Measurements from ENCODE around the gene MOB4. TPM values are rescaled to one million over a fixed set of nuclear protein-coding genes. Genes with fewer than 3 reads are reported as not detected.

MOB4 gene
- polyA plus RNA-seq, 1 experiment: 58.9 TPM

DNA sequence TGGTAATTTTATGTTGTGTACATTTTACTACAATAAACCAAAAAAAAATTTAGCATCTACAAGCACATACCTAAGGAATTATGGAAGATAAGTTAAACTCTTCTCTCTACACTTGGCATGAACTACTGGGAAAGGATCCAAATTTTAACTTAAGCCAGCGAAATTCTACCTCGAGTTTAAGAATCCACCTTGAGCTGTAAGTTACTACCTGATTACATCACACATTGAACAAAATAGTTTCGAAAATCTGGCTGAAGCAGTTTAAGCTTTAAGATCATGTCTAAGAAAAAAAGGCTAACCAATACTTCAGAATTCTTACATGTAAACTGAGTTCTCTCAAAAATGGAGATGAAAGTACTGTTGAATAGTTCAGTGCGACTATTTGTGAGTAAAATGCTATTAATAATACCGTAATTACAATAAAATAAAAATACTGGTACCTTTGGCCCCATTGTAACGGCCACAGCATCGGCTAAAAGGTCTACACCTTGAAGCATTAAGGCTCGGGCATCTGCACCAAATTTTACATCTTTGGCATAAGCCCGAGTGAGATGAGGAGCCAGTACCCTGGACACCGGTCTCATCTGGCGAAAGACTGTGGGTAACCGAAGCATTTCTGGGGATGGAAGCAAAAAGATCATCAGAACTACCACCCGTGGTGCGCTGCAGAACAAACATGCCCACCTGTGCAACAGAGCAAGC is 17.5 kb upstream of the MOB4 start:
- no peaks in the 10 kb centered on the region; the same call in 1 of the 2 replicates for H3K9me3 ChIP-seq (ENCODE audit: control insufficient read depth, insufficient read depth, low read length)
- DNase-seq (ENCODE audit: low read depth, low spot score): no peak
- ChIA-PET CTCF (no interaction called here), POLR2A (interaction anchor here (1.7 to 4.3 kb wide), 3 partner anchors 18 to 63 kb away, joined by 7 to 47 read pairs (median 13); partner anchors contain the start of genes COQ10B, MOB4 and SF3B1)
- no peaks in the 10 kb centered on the region for H3K27me3 ChIP-seq (ENCODE audit: control insufficient read depth, insufficient read depth, low read length)
- H3K4me3 ChIP-seq (ENCODE audit: low read depth, low read length): peak overlapping the region; percentile 87
- H3K27ac ChIP-seq (ENCODE audit: low read depth, low read length): no peak overlapping the region
- TF ChIP-seq, protein P1, sequence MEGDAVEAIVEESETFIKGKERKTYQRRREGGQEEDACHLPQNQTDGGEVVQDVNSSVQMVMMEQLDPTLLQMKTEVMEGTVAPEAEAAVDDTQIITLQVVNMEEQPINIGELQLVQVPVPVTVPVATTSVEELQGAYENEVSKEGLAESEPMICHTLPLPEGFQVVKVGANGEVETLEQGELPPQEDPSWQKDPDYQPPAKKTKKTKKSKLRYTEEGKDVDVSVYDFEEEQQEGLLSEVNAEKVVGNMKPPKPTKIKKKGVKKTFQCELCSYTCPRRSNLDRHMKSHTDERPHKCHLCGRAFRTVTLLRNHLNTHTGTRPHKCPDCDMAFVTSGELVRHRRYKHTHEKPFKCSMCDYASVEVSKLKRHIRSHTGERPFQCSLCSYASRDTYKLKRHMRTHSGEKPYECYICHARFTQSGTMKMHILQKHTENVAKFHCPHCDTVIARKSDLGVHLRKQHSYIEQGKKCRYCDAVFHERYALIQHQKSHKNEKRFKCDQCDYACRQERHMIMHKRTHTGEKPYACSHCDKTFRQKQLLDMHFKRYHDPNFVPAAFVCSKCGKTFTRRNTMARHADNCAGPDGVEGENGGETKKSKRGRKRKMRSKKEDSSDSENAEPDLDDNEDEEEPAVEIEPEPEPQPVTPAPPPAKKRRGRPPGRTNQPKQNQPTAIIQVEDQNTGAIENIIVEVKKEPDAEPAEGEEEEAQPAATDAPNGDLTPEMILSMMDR (IDR thresholded peaks at IDR 0.05; ENCODE audit: low read depth, low read length): no peak

DNA sequence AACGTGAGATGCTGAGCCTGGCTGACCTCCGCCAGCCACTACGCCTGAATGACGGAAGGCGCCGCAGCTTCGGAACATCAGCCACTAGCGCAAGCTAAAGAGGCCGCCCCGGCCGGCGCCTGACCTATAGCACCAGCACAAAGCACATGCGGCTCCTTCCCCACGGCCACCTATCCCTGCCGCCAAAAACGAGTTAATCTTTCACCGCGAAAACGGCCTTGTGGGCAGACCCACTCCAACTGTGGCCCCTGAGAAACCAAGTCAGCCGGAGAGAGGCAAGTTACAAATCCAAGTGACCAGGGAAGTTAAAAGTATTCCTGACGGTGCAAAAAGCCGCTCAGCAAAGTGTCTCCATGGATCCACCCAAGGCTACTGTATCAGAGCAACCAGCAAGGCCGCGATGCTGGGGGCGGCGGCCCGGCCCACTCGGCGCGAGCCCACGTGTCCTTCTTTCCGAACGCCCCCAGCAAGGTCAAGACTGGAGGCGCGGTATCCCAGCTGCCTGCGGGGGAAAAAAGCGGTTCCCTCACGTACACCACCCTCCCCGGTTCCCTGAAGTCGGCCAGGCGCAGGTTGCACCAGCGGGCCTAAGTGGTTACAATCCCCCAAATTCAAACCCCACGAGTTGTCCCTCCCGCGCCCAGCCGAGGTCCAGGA is 16.8 kb upstream of the MOB4 start:
- no peaks in the 10 kb centered on the region for H3K27me3 ChIP-seq (ENCODE audit: control insufficient read depth, insufficient read depth, low read length)
- H3K4me3 ChIP-seq (ENCODE audit: low read depth, low read length): peak overlapping the region; percentile 87
- TF ChIP-seq, protein P1 (IDR thresholded peaks at IDR 0.05; ENCODE audit: low read depth, low read length): no peak
- no peak for DNase-seq (ENCODE audit: low read depth, low spot score)
- H3K9me3 ChIP-seq (ENCODE audit: control insufficient read depth, insufficient read depth, low read length): no peaks in the 10 kb centered on the region; the same call in 1 of the 2 replicates
- H3K27ac ChIP-seq (ENCODE audit: low read depth, low read length): peak overlapping the region; percentile 66
- POLR2A ChIA-PET: interaction anchor here (0.9 to 4.3 kb wide), 7 partner anchors 14 to 177 kb away, joined by 3 to 47 read pairs (median 7); partner anchors contain the start of genes COQ10B, MOB4, RFTN2 and SF3B1
- CTCF ChIA-PET: no interaction called here

DNA sequence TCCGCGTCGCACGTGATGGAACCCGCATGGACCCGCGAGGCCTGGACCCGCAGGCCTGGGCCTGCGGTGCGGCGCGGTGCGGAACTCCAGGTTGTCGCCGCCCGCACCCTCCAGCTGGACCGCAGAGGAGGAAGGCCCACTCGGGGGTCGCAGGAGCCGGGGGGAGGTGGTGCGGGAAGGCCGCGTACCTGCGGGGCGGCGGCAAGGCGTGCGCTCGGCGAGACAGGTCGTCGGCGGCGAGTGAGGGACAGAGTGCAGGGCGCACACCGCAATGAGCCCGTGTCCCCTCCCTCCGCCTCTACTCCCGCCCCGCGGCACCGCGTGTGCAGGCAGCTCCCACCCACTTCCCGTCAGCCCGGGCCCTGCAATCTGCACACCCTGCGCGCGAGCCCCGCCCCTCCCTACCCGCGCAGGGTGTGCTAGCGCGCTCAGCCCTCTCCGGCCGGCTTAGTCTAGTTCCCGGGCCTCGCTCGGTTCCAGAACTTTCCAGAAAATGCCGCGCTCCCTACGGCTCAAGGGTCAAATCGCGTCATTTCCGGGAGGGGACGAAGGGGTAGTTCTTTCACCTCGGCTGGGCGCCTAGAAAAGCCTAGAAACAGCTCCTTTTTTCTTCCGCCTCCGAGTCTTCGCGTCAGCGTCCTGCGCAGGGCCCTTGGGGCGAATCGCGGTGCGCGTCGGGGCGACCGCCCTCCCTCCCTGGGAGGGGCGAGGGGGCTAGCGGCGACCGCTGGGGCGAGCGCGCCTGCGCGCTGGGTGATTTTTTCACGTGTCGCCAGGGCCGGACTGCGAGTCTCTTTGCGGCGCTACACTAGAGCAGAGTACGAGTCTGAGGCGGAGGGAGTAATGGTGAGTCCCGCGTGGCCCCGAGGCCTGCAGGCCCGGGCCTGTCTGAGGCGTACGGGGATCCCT is 16.0 kb upstream of the MOB4 start, which contains the start of the genes HSPD1 and HSPE1:
TSS of gene HSPD1 (minus strand) at position 247 of the 909 bp plus-strand sequence. CDS start 992 bp downstream, outside the sequence.
TSS of gene HSPE1 (plus strand) at position 786 of the 909 bp plus-strand sequence. CDS start at position 844, 58 bp downstream.
- TF ChIP-seq, protein P1 (IDR thresholded peaks at IDR 0.05; ENCODE audit: low read depth, low read length): no peak
- ChIA-PET POLR2A (interaction anchor here (0.6 to 4.3 kb wide), 13 partner anchors 8 to 207 kb away, joined by 3 to 47 read pairs (median 6); partner anchors contain the start of genes COQ10B, MARS2, MOB4 and RFTN2), CTCF (no interaction called here)
- DNase-seq (ENCODE audit: low read depth, low spot score): peak; percentile 98
- peak within 1 kb of the TSS; percentile 87 for H3K4me3 ChIP-seq (ENCODE audit: low read depth, low read length)
- H3K9me3 ChIP-seq (ENCODE audit: control insufficient read depth, insufficient read depth, low read length): no peaks in the 10 kb centered on the region; the same call in 1 of the 2 replicates
- no peaks in the 10 kb centered on the region for H3K27me3 ChIP-seq (ENCODE audit: control insufficient read depth, insufficient read depth, low read length)
- peak within 1 kb of the TSS; percentile 91 for H3K27ac ChIP-seq (ENCODE audit: low read depth, low read length)

DNA sequence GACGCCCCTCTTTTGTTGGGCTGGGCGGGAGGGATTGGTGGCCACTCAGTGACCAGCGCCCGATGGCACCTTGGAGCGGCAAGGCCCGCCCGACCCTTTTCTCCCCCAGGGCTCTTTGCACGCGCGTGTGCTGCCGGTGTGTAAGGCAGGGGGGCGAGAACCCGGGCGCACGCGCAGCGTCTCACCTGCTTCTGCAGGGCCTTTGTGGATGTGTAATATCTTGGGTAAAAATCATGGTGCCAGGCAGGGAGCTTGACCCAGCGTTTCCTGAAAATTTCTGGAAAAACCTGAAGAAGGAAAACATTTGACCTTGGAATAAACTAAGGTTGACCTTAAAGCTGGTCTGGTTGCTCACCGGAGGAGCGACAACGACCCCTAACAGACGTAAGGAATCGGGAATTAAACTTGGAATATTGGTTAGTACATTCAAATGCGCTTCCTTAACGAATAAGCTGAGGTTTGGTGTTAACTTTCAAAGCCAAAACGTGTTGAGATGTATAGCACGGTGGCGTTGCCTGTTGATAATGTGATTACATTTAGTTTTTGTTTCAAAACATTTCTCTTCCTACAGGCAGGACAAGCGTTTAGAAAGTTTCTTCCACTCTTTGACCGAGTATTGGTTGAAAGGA is 15.2 kb upstream of the MOB4 start:
- ChIA-PET POLR2A (interaction anchor here (0.8 to 4.3 kb wide), 9 partner anchors 8 to 206 kb away, joined by 5 to 47 read pairs (median 7); partner anchors contain the start of genes COQ10B, MOB4, RFTN2 and SF3B1), CTCF (no interaction called here)
- no peak for DNase-seq (ENCODE audit: low read depth, low spot score)
- Histone ChIP-seq H3K4me3 (ENCODE audit: low read depth, low read length) (peak overlapping the region; percentile 87), H3K9me3 (ENCODE audit: control insufficient read depth, insufficient read depth, low read length) (no peaks in the 10 kb centered on the region; the same call in 1 of the 2 replicates), H3K27me3 (ENCODE audit: control insufficient read depth, insufficient read depth, low read length) (no peaks in the 10 kb centered on the region), H3K27ac (ENCODE audit: low read depth, low read length) (peak overlapping the region; percentile 91)
- TF ChIP-seq, protein P1 (IDR thresholded peaks at IDR 0.05; ENCODE audit: low read depth, low read length): no peak

All from AG04450 (cell line).